ENCODE results near the gene SLC16A3.

GRCh38 chr17:82202981-82203380 lies 25.9 kb upstream of the SLC16A3 start:
- TF ChIP-seq CTCF (IDR thresholded peaks at IDR 0.05; ENCODE audit: low read depth, low read length) (no peak), EZH2phosphoT487 (IDR thresholded peaks at IDR 0.05; ENCODE audit: low read depth) (no peak)

Data from OCI-LY3 (cell line).